GM10847 (cell line): ENCODE results near the gene BTF3L4.

Experiments
- POLR2A ChIP-seq: IDR thresholded peaks from 2 replicates; pipeline ENCODE4 v1.6.1; 2011; ENCODE audit not compliant: insufficient read length; ENCODE audit errors: extremely low read depth

BTF3L4 gene

DNA sequence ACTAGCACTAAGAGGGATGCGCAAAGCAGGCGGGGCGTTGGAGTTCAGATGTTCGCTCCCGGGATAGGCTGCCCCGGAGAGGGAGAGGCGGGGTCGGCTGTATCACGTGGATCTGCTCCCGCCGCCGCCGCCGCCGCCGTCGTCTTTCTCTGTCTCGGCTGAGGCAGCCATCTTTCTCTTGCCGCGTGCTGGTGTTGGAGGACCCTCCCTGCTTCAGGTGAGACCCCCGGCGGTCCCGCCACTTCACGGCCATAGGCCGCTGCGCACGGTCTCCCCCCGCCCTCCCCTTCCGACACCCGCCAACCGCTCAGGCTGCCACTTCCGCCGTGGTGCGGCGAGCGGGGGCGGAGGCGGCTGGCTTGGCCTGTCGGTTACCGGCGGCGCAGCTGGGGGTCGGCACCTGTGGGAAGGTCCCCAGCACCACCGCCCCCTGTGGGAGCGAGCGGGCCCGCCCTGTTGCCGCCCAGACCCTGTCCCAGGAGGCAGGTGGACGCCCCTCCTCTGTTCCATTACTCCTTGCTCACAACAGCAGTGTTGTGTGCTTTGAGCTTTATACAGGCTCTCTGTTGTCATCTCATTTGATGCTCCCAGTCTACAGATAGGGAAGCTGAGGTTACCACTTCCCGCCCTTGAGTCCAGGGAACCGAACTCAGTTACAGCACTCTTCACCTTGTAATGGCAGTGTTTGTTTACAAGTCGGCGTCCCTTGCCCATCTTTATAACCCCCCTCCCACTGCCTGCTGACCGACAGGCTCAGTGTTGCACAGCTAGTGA lies at the start of gene BTF3L4:
Gene BTF3L4 (plus strand): TSS at position 133 of the 774 bp plus-strand sequence. CDS start 3,553 bp downstream, outside the sequence.
- TF ChIP-seq POLR2A, result peak; percentile 54

DNA sequence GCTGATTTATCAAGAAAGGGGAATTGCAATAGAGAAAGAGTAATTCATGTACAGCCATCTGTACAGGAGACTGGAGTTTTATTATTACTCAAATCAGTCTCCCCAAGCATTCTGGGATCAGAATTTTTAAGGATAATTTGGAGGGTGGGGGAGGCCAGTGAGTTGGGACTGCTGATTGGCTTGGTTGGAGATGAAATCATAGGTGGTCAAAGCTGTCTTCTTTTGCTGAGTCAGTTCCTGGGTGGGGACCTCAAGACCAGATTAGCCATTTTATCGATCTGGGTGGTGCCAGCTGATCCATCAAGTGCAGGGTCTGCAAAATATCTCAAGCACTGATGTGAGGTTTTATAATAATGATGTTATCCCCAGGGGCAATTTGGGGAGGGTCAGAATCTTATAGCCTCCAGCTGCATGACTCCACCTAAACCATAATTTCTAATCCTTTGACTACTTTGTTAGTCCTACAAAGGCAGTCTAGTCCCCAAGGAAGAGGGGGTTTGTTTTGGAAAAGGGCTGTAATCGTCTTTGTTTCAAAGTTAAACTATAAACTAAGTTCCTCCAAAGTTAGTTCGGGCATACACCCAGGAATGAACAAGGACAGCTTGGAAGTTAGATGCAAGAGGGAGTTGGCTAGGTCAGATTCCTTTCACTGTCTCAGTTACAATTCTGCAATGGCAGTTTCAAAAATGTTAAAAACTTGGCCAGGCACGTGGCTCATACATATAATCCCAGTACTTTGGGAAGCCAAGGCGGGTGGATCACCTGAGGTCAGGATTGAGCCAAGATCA lies 48.7 kb upstream of the BTF3L4 start:
- TF ChIP-seq POLR2A, result no peak

DNA sequence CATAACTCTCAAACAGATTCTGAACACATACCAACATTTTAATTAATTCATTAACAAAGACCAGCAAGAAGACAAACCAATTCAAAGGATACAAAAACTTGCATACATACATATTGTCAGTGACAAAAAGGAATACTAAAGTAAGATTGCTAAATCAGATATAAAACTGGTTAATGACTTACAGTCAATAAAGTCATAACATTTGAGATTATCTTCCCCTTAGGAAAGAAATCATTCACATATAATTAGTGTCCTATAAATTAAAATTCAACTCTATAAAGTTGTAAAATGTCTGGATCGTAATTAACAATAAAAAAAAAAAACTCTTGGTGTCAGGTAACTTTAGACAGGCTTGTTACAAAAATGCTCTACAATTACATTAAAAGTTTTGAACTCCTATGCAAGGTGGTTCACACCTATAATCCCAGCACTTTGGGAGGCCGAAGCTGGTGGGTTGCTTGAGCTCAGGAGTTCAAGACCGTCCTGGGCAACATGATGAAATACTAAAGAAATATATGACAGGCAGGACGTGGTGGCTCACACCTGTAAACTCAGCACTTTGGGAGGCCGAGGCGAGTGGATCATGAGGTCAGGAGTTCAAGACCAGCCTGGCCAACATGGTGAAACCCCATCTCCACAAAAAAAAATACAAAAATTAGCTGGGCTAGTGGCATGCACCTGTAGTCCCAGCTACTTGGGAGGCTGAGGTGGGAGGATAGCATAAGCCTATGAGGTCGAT lies 47.9 kb upstream of the BTF3L4 start:
- TF ChIP-seq POLR2A, result no peak

DNA sequence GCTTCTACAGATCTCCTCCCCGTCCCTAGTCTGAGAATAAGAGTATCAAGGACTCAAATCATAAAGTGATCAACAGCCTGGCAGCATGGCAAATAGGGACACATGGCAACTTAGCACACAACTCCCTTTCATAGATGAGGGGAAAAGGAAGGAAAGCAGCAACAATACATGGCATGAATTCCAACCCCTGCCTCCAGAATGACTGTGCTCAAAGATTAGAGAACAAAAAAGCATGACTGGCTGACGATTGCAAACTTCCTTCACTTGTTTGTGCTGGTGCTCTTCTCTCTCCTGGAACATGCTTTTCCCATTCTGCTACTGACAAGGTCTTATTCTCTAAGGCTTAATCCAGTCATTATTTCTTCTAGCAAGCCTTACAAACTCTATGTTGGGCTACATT lies 34.0 kb upstream of the BTF3L4 start:
- TF ChIP-seq POLR2A, result no peak

GRCh38 chr1:52026278-52026677 lies 29.8 kb upstream of the BTF3L4 start:
- no peak for TF ChIP-seq POLR2A

DNA sequence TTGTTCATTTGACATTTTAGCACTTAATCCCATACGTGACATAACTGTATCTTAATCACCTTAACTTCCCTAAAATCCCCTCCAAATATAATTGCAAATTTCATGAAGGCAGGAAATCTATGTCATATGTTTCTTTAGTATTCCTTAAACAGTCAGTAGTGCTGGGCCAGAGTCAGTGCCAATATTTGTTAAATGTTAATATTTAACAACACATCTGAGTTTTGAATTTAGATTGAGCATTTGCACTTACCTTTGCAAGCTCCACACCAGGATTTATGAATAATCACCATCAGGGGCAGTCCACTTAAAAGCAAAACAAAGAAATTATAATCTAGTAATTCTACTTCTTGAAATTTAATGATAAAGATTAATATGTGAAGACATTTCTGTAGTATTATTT lies 27.8 kb upstream of the BTF3L4 start:
- TF ChIP-seq POLR2A, result no peak

GRCh38 chr1:52032124-52032784 lies 23.8 kb upstream of the BTF3L4 start:
- TF ChIP-seq POLR2A, result no peak

DNA sequence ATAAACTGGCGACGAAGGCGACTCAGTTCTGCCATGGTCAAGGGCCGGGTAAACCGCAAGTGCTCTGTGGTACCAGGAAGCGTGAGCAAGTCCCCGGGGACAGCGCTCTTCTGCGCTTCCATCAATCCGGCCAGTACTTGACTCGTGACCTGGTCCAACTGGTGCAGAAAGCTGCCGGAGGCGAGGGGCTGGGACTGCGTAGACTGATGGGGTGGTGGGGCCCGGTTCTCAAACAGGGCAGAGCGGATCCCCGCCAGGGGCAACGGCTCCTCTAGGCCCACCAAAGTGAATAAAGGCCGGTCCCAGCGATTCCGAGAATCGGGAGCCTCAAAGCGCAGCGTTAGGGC lies 23.3 kb upstream of the BTF3L4 start:
- TF ChIP-seq POLR2A, result no peak

DNA sequence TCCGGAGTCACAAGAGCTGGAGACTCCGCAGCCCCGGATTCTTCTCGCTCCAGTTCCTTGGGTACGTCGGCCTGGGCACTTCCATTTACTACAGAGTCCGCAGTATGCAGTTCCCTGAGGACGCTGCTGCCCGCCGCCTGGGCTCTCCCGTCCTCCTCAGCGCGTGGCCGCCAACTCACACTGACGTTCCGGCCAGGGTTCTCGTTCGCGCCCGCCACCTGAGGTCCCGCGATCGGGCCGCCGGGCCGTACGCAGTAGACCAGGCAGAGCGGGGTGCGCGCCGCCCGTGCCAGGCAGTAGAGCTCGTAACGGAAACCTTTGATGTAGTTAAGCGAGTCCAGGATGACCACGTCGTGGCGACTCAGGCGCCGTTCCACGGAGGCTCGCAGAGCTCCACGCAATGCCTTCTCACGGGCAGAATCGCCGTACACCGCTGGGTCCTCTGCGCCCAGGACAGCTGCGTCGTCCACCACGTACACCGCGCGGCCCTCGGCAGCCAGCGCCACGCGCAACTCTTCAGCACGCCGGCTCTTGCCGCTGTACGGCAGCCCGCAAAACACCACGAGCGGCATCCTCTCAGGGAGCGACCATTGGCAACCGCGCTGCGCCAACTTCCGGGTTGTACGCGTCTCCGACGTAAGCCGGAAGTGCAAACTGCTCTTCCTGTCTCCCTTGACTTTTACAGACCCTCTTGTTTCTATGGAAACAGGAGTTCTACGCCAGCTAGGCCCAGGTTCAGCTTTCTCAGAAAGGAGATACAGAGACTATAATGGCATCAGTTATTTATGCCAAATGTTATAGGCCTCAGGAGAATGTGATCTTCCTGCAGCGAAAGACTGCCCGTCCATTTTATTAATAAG lies 22.7 kb upstream of the BTF3L4 start, which contains the start of gene KTI12:
Gene KTI12 (minus strand): TSS at position 621 of the 860 bp plus-strand sequence. CDS start 49 bp downstream, at position 572.
- TF ChIP-seq POLR2A, result peak; percentile 78

DNA sequence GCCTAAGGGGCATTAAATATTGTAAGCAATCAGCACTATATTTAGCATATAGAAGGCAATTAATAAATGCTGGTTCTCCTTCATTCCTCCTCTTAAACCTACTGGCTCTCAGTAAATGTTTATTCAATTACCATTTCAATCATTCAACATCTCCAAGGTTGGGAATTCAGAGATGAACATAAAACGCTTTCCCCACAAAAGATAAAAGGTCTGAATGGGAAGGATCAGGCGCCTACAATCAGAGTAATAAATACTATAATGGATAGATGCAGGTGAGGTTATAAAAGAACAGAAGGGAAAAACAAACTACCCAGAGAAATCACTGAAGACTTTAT lies 22.1 kb upstream of the BTF3L4 start:
- TF ChIP-seq POLR2A, result no peak

- no peak for TF ChIP-seq POLR2A
Measured at GRCh38 chr1:52037402-52037814, 18.7 kb upstream of the BTF3L4 start.

GRCh38 chr1:52037909-52038308 lies 18.2 kb upstream of the BTF3L4 start:
- no peak for TF ChIP-seq POLR2A

DNA sequence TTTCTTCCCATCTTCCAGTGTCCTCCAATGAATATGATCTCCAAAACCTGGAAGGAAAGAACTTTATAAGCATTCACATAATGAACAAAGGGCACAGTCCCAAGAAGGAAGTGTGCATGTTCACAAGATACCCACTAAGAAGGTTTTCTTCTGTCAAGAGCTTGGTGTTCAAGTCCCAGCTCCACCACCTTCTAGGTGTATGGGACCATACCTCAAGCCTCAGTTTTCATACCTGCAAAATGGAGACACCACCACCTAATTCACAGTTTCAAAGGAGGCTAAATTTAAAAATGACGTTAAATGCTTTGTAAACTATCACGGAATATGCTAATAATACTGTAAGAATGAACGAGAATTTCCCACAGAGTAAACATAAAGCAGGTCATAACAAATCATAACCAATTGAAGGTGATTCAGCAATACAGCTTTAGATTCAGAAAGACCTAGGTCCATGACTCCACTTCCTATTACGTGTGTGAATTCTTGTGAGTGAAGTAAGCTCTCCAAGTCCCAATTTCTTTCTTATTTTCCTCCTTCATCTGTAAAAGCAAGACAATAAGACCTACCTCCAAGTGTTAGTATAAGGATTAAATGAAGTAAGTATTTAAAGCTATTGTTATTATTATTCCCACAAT lies 14.4 kb upstream of the BTF3L4 start:
- no peak for TF ChIP-seq POLR2A

GRCh38 chr1:52045236-52045635 lies 10.9 kb upstream of the BTF3L4 start:
- TF ChIP-seq POLR2A, result no peak
